H1 (cell line): ENCODE data around the gene LHPP. TPM values are rescaled to one million over a fixed set of nuclear protein-coding genes. Genes with fewer than 3 reads are reported as not detected.

Source experiments
- CREB1 ChIP-seq: IDR thresholded peaks from 2 replicates; pipeline ENCODE4 v1.6.1; 2012; ENCODE audit warnings: inconsistent platforms
- JUND ChIP-seq: IDR thresholded peaks from 2 replicates; pipeline ENCODE4 v1.6.1; 2011; ENCODE audit warnings: mild to moderate bottlenecking, improper control_type of control experiment, low read length
- SP1 ChIP-seq: IDR thresholded peaks from 2 replicates; pipeline ENCODE4 v1.6.1; 2011; ENCODE audit warnings: low read depth, low read length
- USF2 ChIP-seq: IDR thresholded peaks from 2 replicates; pipeline ENCODE4 v1.6.1; 2011; ENCODE audit warnings: low read length, improper control_type of control experiment
- polyA plus RNA-seq, 7 experiments: library from polyadenylated mRNA; depleted of rRNA in 3 of 7; stranded (reverse) in 5 of 7; unstranded in 2 of 7; fragments of >200 nt in 5 of 7; fragments of 200-250 nt in 2 of 7; gene quantifications; 1 replicate in 5 of 7; 2 replicates in 1 of 7; 4 replicates in 1 of 7; pipeline versions ENCODE4 v1.2.1 to v1.2.3, GENCODE V29; 2011 to 2013; ENCODE audit warnings: missing spikeins in 2 of 7, mixed read lengths in 2 of 7
- total RNA-seq: library from RNA; stranded (reverse); fragmentation: NEBNext Ultra II Directional; extraction: Animal tissue kit (Norgen Biotek cat#: 25700); gene quantifications from 2 replicates; pipeline ENCODE4 v1.2.1, GENCODE V29; 2021

LHPP gene
- total and polyA plus RNA-seq, 2 of the 8 experiments (the other 6 are each of a cell fraction or from before 2014, with no cell fraction given): 26.0 to 45.0 TPM

- TF ChIP-seq USF2 (no peak), SP1 (no peak), JUND (no peak), CREB1 (no peak)
Observed at GRCh38 chr10:124467165-124467564, 5.5 kb downstream of the LHPP start (continued).
